ENCODE data around the gene TBRG4.

TBRG4 gene

DNA sequence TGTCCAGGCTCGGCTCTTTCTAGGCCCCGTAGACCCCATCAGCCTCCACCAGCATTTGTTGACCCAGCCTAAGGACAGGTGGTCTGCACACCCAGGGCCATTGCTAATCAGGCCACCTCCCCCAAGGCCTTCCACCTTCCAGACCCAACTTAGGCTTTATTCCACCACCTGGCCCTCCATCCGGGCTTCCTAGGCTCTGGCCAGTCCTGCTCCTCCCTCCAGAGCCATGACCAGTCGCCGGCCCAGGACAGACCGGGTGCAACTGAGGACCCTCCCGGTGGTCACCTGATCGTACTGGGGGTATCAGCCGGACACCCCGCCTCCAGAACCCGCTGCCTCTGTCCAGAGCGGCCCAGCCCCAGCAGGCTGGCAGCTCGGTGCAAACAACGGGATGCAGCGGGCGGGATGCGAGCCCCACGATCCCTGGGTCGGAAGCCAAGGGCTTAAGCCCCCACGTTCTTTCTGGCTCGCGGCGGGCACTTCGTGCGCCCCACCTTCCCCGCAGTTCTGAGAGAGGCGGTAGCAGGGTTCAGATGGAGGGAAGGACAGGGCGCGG lies 23.3 kb downstream of the TBRG4 start:
- no peak for DNase-seq

DNA sequence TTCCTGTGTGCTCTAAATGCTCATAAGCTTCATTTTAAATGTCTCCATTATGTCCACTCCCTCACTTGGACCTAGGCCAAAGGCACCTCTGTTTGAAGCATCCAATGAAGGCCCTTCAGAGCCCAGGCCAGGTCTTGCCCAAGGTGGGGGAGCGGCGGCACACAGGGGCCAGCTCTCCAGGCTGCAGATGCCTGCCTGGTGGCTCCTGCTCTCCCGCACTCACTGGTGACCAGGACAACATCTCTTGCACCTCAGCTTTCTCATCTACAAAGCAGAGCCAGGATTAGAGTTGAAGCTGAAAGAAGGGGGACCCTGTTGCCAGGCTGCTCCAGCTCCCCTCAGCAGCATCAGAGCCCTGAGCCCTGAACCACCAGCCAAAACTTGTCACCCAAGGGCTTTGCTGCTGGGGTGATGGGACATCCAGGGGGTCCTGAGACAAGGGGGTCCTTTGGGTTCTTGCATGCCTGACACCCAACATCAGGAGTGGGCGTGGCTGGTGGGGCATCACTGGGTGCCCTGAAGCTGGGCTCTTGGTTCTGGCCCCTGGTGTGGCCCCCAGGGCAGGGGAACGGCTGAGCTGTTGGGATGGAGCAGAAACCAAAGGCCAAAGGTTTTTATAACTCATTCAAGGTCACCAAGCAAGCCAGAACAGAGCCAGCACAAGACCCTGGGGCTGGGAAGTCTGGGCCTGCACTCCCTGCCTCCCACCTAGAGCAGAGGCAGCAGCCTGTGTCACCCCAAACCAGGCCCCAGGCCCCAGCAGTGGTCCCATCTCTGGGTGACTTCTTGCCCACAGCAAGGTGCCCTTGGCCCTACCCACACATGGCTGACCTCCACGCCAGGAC lies 24.0 kb downstream of the TBRG4 start:
- DNase-seq: no peak

DNA sequence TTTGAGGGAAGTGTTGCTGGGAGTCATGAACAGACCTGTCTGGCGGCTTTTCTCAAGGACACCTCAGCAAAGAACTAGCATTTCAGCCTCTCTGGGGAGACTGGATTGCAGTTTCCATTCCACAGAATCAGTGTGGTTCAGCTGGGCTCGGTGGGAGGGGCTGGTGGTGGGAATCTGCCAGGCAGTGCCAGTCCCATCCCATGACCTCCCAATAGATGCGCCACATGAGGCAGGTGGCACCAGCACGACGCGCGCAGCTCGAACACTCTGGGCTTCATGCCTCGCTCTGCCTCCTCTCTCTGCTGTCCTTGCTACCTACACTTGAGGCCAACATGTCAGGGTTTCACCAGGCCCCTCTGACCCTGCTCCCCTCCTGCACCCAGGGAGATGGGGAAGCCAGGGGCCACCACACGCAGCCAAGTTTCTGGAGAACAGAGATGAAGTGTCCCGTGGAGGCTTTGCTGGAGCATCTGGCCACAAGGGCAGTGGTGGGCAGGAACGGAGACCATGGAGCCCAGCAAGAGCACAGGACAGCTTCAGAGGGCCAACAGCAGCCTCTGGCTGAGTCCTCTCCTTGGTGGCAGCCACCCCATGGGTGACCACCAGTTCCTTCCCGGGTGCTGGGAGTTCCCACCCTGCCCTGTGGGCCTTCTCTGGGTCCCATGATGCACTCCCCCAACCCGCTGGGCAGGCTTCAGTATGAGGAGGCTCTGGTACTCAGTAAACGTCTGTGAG lies 25.0 kb downstream of the TBRG4 start:
- peak; percentile 7 for DNase-seq

DNA sequence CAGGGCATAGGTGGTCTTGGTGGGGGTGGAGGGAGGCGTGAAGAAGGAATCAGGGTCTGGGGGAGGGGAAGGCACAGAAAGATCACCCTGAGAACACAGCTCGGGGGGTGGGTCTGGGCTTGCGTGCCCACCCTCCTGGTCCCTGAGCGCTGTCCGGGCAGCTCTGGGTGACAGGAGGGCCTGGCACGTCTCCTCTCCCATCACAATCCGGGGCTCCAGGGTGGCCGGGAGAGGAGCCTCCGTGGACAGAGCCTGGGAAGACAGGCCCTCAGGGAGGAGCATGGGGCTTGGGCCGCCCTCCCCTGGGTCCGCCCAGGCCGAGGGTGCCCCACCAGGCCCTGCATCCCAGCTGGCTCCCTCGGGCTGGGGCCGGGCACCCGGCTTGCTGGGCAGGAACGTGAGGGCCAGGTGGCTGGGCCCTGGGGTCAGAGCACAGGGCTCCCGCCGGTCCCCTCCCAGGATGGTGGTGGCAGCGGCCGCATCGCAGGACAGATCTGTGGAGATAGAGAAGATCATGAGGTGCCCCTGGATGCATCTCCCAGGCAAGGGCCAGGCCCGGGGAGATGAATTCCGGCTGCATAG lies 25.8 kb downstream of the TBRG4 start:
- no peak for DNase-seq

DNA sequence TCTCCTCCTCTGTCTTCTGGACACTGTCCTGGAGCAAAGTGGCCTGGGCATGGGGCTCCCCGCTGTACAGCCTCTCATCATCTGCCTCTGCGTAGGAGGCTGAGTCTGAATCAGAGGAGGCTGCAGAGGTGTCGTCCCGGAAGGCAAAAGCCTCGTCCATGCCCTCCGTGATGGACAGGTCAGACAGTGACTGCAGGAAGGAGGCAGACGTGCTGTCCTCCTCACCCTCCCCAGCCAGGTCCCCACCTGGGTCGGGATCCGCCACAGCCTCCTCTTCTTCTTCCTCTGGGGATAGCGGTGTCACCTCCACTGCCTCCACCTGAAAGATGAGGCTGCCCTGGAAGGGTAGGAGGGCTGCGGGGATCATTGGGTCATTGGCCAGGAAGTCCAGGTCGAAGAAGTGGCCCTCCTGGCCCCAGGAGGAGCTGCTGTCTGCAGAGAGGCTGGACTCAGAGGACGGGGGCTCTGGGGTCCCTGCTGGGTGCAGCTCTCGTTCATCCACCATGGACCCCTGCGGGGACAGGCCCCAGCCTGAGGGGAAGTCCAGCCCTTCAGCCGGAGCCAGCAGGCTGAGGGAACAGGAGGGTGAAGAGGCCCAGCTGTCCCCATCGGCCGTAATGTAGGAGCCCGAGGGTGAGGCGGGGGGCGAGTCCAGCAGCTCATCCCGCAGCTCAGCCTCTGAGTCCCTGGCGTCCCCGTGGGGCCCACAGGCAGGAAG lies 26.4 kb downstream of the TBRG4 start:
- DNase-seq: no peak

DNA sequence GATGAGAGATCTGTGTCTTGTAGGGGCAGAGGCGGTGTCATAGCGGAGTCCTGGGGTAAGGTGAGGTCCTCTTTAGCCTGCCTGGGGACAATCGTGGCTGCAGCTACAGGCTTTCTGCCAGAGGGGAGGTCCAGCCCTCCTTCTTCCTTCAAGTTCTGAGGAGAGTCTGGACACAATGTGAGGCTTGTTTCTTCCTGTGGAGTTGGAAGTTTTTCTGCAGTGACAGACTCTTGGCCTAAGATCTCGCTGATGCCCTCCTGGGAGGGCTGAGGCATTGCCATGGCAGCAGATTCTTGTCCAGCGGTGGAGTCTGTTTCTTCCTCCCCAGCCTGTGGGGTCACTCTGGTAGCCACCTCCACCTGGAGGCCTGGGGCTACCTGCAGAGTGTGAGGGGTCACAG lies 27.2 kb downstream of the TBRG4 start:
- no peak for DNase-seq

DNA sequence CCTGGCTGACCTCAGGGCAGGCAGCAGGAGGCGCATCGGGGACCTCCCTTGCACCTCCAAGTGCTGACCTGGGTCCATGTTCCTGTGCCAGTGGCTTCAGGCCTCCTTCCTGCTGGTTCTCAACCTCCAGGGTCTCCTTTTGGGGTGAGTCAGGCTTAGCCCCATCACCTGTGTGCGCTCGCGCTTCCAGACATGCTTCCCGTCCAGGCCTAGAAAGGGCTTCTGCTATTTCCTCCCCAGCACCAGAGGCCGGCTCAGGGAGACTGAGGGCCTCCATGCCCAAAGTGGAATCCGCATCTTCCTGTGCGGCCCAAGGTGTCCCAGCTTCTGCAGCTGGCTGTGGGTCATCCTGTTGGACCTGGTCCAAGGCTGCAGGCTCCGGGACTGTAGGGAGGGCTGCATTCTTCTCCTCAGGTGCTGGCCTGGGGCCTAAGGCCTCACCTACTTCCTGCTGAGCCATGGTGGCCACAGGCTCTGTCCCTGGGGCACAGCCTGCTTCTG lies 28.6 kb downstream of the TBRG4 start:
- no peak for DNase-seq

DNA sequence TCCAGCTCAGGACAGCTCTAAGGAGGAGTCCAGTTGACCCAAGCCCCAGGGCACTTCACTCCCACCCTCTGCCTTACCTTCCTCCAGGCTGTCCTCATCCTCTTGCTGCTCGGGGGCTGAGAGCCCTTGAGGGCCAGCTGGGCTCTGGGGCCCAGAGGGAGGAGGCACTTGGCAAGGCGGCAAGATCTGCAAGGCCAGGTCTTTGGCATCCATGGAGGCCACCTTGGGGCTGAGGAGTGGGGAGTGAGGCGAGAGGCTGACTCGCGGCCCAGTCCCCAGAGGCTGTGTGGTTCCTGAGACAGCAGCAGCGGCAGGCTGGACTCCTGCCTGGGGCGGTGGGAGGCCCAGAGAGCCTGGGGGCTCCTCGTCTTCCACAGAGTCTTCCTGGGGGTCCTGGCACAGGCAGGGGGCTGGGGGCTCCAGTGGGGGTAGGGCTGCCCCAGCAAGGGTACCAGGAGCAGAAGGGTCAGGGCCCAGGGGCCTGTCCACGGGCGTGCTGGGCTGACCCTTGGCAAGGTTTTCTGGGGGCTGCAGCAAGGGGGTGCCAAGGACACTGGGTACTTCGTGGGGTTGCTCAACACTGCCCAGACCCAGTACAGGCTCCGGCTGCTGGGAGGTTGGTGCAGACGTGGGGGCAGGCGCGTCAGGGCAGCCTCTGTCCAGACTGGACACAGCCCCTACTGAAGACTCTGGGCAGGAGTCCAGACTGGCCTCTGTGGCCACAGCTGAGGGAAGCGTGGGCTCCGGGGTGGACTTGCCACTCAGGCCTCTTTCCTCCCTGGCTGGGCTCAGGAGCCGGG lies 29.3 kb downstream of the TBRG4 start:
- no peak for DNase-seq

DNA sequence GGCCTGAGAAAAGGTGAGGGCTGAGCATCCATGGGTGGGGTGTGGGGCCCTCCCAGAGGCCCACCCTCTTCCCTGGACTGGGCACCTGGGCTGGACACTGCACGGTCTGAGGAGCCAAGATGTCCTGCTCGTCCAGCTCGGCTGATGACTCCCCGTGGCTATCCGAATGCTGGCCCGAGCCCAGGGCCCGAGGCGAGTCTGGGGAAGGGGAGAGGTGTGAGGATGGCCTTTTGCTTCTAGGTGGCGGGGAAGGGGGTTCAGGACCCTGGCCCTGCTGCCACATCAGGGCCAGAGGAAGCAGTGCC lies 29.9 kb downstream of the TBRG4 start:
- no peak for DNase-seq

DNA sequence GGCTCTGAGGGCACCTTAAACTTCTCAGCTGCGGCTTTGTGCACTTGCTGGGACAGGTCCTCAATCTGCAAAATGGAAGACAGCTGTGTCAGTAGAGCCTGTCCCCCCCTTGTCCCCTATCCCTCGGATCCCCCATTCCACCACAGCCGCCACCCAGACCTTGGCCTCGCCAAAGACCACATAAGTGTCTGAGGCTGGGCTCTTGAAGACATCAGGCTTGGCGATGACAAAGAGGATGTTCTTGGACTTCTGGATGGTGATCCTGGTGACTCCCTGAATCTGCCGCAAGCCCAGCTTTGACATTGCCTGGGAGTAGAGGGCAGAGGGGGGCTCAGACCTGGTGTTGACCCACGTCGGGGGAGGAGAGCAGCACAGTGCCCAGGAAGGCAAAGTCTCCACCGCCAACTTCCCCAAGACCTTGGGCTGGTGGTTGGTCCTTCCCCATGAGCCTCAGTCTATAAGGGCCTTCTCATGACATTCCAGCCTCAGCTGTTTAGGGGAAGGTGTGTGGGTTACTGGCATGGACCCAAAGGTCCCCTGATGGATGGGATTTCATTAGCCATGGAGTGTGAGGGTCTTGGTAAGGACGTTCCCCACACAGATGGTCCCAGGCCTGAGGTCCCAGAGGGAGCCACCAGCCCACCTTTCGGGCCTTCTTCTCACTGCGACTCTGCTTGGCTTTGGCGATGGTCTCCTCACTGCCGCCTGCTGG lies 30.4 kb downstream of the TBRG4 start:
- no peak for DNase-seq

DNA sequence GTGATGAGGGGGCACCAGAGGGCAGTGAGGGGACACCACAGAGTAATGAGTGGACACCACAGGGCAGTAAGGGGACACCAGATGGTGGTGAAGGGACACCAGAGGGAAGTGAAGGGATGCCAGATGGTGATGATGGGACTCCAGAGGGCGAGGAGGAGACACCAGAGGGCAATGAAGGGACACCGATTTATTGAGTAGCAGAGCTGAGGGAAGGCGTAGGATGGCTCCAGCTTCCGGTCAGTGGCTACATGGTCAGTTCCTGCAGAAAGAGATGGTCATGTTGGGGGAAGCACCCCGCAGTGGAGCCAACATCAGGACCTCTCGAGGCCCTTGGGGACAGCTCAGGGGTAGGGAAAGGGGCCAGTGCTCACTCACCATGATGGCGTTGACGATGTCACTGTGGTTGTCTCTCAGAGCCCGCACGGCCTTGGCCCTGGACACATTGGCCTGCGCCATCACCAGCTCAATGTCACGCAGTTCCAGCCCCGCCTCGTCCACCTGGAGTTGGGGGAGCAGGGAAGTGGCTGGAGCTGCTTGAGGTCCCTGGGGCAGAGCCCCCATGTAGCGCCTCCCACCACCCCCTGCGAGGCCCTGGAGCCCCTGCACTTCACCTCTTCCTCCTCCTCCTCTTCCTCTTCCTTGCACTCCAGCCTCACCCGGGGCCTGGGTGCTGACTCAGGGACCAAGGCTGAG lies 31.1 kb downstream of the TBRG4 start:
- no peak for DNase-seq

DNA sequence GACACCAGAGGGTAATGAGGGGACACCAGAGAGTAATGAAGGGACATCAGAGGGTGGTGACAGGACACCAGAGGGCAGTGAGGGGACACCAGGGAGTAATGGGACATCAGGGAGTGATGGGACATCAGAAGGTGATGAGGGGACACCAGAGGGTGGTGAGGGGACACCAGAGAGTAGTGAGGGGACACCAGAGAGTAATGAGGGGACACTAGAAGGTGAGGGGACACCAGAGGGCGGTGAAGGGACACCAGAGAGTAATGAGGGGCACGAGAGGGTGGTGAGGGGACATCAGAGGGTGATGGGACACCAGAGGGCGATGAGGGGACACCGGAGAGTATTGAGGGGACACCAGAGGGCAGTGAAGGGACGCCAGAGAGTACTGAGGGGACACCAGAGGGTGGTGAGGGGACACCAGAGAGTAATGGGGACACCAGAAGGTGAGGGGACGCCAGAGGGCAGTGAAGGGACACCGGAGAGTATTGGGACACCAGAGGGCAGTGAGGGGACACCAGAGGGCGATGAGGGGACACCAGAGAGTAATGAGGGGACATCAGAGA lies 33.3 kb downstream of the TBRG4 start:
- no peak for DNase-seq

DNA sequence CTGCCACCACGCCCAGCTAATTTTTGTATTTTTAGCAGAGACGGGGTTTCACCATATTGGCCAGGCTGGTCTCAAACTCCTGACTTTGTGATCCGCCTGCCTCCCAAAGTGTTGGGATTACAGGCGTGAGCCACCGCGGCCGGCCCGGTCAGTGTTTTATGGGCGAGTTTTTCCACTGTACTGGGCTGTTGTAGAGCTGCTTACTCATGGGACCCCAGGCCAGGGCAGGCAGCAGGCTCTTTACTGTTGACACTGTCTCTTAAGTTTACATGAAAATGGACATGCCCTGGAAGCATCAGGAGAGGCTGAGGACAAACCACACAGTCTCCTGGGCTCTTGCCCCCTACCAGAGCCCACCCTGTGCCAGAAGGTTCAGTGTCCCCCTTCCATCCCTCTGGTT lies 33.9 kb downstream of the TBRG4 start:
- DNase-seq: no peak

DNA sequence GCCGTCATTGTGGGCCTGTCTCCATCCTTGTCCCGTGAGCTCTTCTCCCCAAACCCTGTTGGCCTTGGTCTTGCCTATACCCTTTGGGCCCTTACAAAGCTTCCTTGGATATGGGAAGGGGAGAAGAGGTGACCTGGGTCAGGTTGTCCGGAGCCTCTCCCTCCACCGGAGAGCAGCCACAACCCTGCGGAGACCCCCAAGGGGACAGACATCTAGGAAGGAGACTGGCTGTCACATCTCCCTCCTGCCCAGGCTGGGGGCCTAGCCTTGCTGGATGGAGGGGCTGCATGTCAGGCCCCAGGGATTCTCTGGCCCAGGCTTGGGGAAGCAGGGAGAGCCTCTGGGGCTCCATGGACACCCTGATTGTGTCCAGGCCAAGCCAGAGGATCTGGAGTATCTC lies 34.6 kb downstream of the TBRG4 start:
- no peak for DNase-seq

DNA sequence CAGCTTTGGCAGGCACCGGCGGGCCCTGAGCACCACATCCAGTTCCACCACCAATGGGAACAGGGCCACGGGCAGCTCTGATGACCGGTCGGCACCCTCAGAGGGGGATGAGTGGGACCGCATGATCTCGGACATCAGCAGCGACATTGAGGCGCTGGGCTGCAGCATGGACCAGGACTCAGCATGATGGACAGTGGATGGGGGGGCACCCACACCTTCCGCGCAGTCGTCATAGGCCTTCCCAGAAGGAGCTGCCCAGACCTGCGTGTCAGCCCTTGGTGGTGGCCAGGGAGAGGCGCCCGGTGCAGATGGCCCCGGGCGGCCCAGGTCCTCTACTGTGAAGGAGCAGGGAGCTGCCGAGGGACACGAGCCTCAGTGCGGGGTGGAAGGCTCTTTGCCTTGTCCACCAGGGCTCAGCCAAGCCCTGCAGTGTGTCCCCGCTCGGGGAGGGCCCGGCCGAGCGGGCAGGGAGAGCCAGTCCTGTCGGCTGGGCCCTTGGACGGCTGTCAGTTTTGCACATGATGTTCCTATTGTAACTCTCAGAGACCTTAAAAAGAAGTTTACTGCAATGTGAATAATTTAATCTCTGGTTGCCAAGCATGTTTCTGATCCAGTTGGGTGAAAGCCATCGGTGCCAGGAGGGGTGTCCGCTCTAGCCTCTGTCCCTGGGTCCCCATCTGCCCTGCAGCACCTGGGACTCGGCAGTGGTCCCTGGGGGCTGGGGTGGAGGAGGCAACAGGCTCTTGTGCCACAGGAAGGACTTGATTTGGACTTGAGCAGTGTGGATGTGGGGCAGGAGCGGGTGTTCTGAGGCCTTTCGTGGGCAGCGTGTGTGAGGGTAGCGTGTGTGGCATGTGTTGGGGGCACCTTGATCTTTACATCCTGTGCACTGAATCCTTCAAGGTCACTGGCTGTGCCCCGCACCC lies 35.4 kb downstream of the TBRG4 start:
- DNase-seq: no peak

DNA sequence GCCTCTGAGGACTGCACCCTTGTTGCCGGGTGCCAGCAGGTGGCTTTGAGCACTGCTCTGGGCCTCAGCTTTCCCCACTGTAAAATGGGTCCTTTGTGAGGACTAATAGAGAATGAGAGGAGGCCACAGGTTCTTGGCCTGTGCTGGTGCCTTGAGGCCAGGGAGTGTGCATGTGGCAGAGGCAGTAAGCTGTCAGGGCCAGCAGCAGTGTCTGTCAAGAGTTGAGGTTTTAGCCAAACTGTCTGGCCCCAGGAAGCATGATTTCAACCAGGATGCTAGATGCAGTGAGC lies 36.2 kb downstream of the TBRG4 start:
- DNase-seq: no peak

DNA sequence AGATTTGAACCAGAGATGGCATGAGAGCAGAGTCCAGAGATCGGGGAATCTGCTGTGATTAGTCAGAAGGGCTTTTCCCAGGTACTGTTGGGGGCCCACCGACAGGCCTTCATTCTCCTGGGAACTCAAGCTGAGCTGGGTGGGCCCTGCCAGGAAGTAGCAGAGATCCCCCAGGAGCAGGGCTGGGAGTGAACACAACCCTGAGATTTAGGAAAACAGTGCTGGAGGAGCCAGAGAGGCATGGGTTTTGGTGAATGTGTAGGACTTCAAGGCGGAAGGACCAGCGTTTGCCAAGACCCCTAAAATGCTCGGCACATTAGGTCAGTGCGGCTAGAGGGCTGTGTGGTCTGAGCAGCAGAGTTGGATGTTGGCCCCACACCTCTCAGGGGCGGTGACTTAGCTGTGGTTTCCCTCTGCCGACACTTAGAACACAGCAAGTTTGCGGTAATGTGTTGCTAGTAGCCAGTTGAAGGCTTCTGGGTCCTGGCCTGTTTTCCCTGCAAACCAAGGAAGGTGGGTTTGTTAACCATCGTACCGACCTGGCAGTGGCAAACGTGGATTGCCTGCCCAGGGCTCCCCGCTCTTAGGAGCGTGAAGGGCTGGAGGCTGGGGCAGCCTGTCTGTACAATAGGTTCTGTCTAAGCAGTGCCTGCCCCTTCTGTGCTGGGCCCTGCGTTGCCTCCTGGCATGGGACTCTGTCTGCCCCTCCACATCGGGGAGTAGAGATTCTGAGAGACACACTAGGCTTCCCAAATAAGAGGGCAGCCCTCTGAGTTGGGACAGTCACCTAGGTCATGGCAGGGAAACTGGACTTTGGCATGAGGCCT lies 36.8 kb downstream of the TBRG4 start:
- no peak for DNase-seq

DNA sequence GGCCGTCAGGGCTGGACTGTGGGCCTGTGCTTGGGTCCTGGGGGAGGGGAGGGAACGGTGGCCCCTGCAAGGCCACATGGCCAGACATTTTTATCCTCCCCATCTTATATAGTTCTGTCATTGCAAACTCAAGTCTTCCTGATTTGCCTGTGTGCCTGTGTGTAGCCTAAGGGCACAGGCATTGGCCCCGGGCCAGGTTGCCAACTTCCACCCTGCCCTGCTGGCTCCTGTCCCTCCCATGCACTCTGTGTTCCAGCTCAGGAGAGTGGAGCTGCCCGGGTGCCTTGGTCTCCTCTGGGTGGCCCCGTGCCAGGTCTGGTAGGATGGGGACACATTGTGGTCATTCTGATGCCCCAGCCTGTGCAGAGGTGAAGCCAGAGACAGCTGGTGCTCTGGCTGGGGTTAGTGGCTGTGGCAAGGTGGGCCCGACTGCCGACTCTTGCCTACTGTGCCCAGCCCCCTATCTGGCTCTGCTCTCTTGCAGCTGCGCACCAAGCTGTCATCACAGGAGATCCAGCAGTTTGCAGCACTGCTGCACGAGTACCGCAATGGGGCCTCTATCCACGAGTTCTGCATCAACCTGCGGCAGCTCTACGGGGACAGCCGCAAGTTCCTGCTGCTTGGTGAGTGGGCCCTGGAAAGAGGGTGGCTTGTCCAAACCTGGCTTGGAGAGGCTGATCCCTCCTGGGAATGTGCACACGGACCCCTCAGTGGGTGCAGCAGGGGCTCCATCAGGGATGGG lies 37.5 kb downstream of the TBRG4 start:
- no peak for DNase-seq

Measured in NCI-H510A treated with DMSO at 0.1 percent for 48 hours (cell line).